ENCODE results near the gene CHTF18. TPM values are rescaled to one million over a fixed set of nuclear protein-coding genes. Genes with fewer than 3 reads are reported as not detected.

The CHTF18 gene
- total RNA-seq, 2 experiments from 2014 or later: 30.7 to 31.1 TPM

DNA sequence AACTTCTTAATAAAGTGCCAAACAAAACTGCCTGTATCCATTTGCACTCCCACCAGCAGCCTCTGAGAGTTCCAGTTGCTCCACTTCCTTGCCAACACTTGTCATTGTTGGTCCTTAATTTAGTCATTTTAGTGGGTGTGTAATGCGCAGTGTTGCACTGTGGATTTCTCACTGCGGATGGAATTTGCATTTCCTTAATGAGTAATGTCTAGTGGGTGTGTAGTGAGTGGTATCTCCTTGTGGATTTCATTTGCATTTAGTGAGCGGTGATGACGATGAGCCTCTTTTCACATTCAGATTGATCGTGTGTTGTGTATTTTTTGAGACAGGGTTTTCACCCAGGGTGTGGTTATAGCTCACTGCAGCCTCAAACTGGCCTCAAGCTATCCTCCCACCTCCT, 32.0 kb upstream of the CHTF18 start:
- ATAC-seq (ENCODE audit: poor library complexity) (no peak), DNase-seq (no peak)
- H3K27ac Mint-ChIP-seq: no peak overlapping the region
- no peak overlapping the region for H3K4me3 Mint-ChIP-seq
- H3K27me3 ChIP-seq (ENCODE audit: control insufficient read depth in 1 of 2, insufficient read depth in 2 of 2, low read length in 2 of 2): no peaks in the 10 kb centered on the region
- H3K9me3 ChIP-seq (ENCODE audit: control insufficient read depth in 1 of 2, insufficient read depth in 1 of 2, low read length in 2 of 2): no peaks in the 10 kb centered on the region
- intact Hi-C loops (cut with DNase I, micrococcal nuclease): no loop called here
- no peaks in the 10 kb centered on the region for H3K9me3 Mint-ChIP-seq
- H3K4me3 ChIP-seq (ENCODE audit: low read length): no peak overlapping the region
- CTCF ChIA-PET: no interaction called here
- H3K27me3 Mint-ChIP-seq: peaks cover 5% of the 10 kb centered on the region
- H3K27ac ChIP-seq (ENCODE audit: low read depth in 1 of 2, low read length in 2 of 2): no peak overlapping the region
- TF ChIP-seq, protein P1, sequence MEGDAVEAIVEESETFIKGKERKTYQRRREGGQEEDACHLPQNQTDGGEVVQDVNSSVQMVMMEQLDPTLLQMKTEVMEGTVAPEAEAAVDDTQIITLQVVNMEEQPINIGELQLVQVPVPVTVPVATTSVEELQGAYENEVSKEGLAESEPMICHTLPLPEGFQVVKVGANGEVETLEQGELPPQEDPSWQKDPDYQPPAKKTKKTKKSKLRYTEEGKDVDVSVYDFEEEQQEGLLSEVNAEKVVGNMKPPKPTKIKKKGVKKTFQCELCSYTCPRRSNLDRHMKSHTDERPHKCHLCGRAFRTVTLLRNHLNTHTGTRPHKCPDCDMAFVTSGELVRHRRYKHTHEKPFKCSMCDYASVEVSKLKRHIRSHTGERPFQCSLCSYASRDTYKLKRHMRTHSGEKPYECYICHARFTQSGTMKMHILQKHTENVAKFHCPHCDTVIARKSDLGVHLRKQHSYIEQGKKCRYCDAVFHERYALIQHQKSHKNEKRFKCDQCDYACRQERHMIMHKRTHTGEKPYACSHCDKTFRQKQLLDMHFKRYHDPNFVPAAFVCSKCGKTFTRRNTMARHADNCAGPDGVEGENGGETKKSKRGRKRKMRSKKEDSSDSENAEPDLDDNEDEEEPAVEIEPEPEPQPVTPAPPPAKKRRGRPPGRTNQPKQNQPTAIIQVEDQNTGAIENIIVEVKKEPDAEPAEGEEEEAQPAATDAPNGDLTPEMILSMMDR (IDR thresholded peaks at IDR 0.05): no peak
- no peaks in the 10 kb centered on the region for H3K4me1 Mint-ChIP-seq (ENCODE audit: low read depth)
- peaks cover 7% of the 10 kb centered on the region for H3K4me1 ChIP-seq (ENCODE audit: insufficient read depth, low read length)
- POLR2A ChIA-PET: no interaction called here
- no peaks in the 10 kb centered on the region for H3K36me3 ChIP-seq (ENCODE audit: insufficient read depth, low read length)
- no peaks in the 10 kb centered on the region for H3K36me3 Mint-ChIP-seq (ENCODE audit: low read depth)

DNA sequence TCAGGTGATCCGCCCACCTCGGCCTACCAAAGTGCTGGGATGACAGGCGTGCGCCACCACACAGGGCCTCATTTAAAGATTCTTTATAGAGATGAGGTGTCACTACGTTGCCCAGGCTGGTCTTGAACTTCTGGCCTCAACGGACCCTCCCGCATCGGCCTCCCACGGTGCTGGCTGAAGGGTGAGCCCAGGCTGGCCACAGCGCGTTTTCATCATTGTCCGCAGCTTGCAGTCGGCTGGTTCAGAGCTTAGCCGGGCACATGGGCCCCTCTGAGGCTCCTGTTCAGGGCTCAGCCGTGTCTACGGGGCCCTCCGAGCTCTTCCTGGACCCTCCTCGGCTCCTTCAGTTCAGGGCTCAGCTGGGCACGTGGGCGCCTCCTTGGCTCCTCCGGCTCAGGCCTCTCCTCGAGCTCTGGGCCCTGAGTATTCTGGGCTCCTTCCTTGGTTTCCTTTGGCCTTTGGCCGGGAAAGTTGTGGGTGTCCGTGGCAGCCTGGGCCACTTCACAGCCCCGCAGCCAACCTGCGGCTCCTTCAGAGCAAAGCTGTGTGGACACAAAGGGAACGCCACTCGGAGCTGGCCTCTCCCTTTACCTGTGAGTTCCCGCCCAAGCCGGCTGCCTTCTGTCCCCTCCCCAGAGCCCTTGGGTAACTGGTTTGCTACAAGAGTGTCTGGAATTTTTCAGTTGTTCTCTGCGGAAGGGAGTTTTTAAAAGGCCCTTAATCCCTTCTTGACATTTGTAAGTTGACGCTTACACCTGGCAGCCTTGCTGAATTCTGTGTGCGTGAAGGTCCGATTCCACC, 29.1 kb upstream of the CHTF18 start:
- H3K36me3 ChIP-seq (ENCODE audit: insufficient read depth, low read length): no peaks in the 10 kb centered on the region
- Mint-ChIP-seq H3K4me1 (ENCODE audit: low read depth) (no peaks in the 10 kb centered on the region), H3K9me3 (no peaks in the 10 kb centered on the region), H3K27ac (no peak overlapping the region), H3K27me3 (peaks cover 5% of the 10 kb centered on the region), H3K4me3 (no peak overlapping the region), H3K36me3 (ENCODE audit: low read depth) (no peaks in the 10 kb centered on the region)
- peak in 2 of 14 experiments; percentile 4 to 6 for DNase-seq
- no peaks in the 10 kb centered on the region for H3K9me3 ChIP-seq (ENCODE audit: control insufficient read depth in 1 of 2, insufficient read depth in 1 of 2, low read length in 2 of 2)
- H3K27ac ChIP-seq (ENCODE audit: low read depth in 1 of 2, low read length in 2 of 2): no peak overlapping the region
- ChIA-PET CTCF (interaction anchor here (0.7 kb wide), 1 partner anchor 84 kb away, joined by 4 read pairs; no protein-coding TSS in a partner anchor), POLR2A (no interaction called here)
- no peak for ATAC-seq (ENCODE audit: poor library complexity)
- peaks cover 7% of the 10 kb centered on the region for H3K4me1 ChIP-seq (ENCODE audit: insufficient read depth, low read length)
- intact Hi-C loops (cut with DNase I, micrococcal nuclease): no loop called here
- TF ChIP-seq, protein P1 (IDR thresholded peaks at IDR 0.05): no peak
- no peak overlapping the region for H3K4me3 ChIP-seq (ENCODE audit: low read length)
- no peaks in the 10 kb centered on the region for H3K27me3 ChIP-seq (ENCODE audit: control insufficient read depth in 1 of 2, insufficient read depth in 2 of 2, low read length in 2 of 2)

DNA sequence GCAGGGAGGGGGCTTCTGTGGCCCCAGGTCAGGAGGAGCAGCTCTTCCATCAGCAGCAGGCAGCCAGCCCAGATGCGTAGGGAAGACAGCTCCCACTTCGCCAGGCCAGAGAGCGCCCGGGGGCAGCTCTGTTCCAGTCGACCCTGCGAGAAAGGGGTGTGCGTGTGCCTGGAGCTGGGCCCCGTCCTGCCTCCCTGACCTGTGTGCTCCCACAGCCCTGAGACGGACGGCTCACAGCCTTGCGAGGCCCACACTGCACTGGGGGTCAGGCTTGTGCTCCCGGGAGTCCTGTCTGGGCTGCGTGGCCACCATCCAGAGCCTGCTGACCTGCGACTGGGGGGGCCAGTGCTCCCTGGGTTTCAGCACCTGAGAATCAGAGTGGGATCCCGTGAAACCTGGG, 28.4 kb upstream of the CHTF18 start:
- Histone ChIP-seq H3K27ac (ENCODE audit: low read depth in 1 of 2, low read length in 2 of 2) (no peak overlapping the region), H3K4me3 (ENCODE audit: low read length) (no peak overlapping the region), H3K36me3 (ENCODE audit: insufficient read depth, low read length) (no peaks in the 10 kb centered on the region), H3K27me3 (ENCODE audit: control insufficient read depth in 1 of 2, insufficient read depth in 2 of 2, low read length in 2 of 2) (no peaks in the 10 kb centered on the region), H3K9me3 (ENCODE audit: control insufficient read depth in 1 of 2, insufficient read depth in 1 of 2, low read length in 2 of 2) (no peaks in the 10 kb centered on the region), H3K4me1 (ENCODE audit: insufficient read depth, low read length) (peaks cover 1% of the 10 kb centered on the region)
- intact Hi-C loops (cut with DNase I, micrococcal nuclease): no loop called here
- no peak for ATAC-seq (ENCODE audit: poor library complexity)
- Mint-ChIP-seq H3K36me3 (ENCODE audit: low read depth) (no peaks in the 10 kb centered on the region), H3K27me3 (peaks cover 5% of the 10 kb centered on the region), H3K9me3 (no peaks in the 10 kb centered on the region), H3K4me1 (ENCODE audit: low read depth) (no peaks in the 10 kb centered on the region), H3K4me3 (no peak overlapping the region), H3K27ac (no peak overlapping the region)
- ChIA-PET CTCF (no interaction called here), POLR2A (no interaction called here)
- peak in 2 of 14 experiments; percentile 4 to 10 for DNase-seq
- TF ChIP-seq, protein P1 (IDR thresholded peaks at IDR 0.05): no peak

Measured in CD4-positive, alpha-beta T cell (primary cell).